H1 (cell line): ENCODE measurements around the gene LMNA. TPM values are rescaled to one million over a fixed set of nuclear protein-coding genes. Genes with fewer than 3 reads are reported as not detected.

ENCODE experiments used
- ASH2L ChIP-seq: fragments of 200-600, 300-600 bp; sonication (generic); IDR thresholded peaks from one replicate; pipeline ENCODE4 v1.7.1; 2017; ENCODE audit warnings: low read length
- EZH2 ChIP-seq: fragments of 200-600 bp; sonication (generic); IDR thresholded peaks from 2 replicates; pipeline ENCODE4 v1.7.1; 2012; ENCODE audit warnings: low read depth, mild to moderate bottlenecking, moderate library complexity, low read length, inconsistent platforms; ENCODE audit not compliant: severe bottlenecking
- HDAC6 ChIP-seq: IDR thresholded peaks from one replicate; pipeline ENCODE4 v1.7.1; 2012; ENCODE audit warnings: low read depth, mild to moderate bottlenecking, inconsistent platforms, low read length, moderate library complexity
- RAD21 ChIP-seq, 2 experiments: IDR thresholded peaks in 1 of 2; conservative IDR thresholded peaks in 1 of 2; 2 replicates each; pipeline ENCODE4 v1.6.1; 2011; ENCODE audit warnings: low read depth in 2 of 2, low read length in 2 of 2, improper control_type of control experiment in 1 of 2, inconsistent platforms in 1 of 2, mild to moderate bottlenecking in 1 of 2, moderate library complexity in 1 of 2
- SRF ChIP-seq: IDR thresholded peaks from 2 replicates; pipeline ENCODE4 v1.6.1; 2011; ENCODE audit warnings: mild to moderate bottlenecking, low read depth, low read length, moderate library complexity
- YY1 ChIP-seq: IDR thresholded peaks from 2 replicates; pipeline ENCODE4 v1.6.1; 2011; ENCODE audit warnings: low read depth, mild to moderate bottlenecking, low read length
- polyA plus RNA-seq, 7 experiments: library from polyadenylated mRNA; depleted of rRNA in 3 of 7; stranded (reverse) in 5 of 7; unstranded in 2 of 7; fragments of >200 nt in 5 of 7; fragments of 200-250 nt in 2 of 7; gene quantifications; 1 replicate in 5 of 7; 2 replicates in 1 of 7; 4 replicates in 1 of 7; pipeline versions ENCODE4 v1.2.1 to v1.2.3, GENCODE V29; 2011 to 2013; ENCODE audit warnings: missing spikeins in 2 of 7, mixed read lengths in 2 of 7
- total RNA-seq: library from RNA; stranded (reverse); fragmentation: NEBNext Ultra II Directional; extraction: Animal tissue kit (Norgen Biotek cat#: 25700); gene quantifications from 2 replicates; pipeline ENCODE4 v1.2.1, GENCODE V29; 2021
- TF ChIP-seq, protein P1 (sequence below): fragments of 300-600 bp; sonication (generic); IDR thresholded peaks from 2 replicates; pipeline ENCODE4 v1.7.1; 2012; ENCODE audit warnings: low read length, moderate library complexity, mild to moderate bottlenecking, inconsistent platforms; ENCODE audit not compliant: insufficient replicate concordance
- TF ChIP-seq, protein P2 (sequence below), 3 experiments: IDR thresholded peaks; 1 replicate in 2 of 3; 2 replicates in 1 of 3; pipeline versions ENCODE4 v1.5.1 to v1.6.1; 2011; ENCODE audit warnings: low read length in 3 of 3, mild to moderate bottlenecking in 3 of 3, inconsistent platforms in 2 of 3, low read depth in 1 of 3, moderate library complexity in 1 of 3; ENCODE audit not compliant: insufficient read depth in 1 of 3; ENCODE audit errors: control extremely low read depth in 1 of 3
- TF ChIP-seq, protein P3 (sequence below): IDR thresholded peaks from 2 replicates; pipeline ENCODE4 v1.6.1; 2012; ENCODE audit warnings: inconsistent platforms

LMNA gene
- total and polyA plus RNA-seq, 2 of the 8 experiments (the other 6 are each of a cell fraction or from before 2014, with no cell fraction given), result 25.8 to 46.8 TPM

DNA sequence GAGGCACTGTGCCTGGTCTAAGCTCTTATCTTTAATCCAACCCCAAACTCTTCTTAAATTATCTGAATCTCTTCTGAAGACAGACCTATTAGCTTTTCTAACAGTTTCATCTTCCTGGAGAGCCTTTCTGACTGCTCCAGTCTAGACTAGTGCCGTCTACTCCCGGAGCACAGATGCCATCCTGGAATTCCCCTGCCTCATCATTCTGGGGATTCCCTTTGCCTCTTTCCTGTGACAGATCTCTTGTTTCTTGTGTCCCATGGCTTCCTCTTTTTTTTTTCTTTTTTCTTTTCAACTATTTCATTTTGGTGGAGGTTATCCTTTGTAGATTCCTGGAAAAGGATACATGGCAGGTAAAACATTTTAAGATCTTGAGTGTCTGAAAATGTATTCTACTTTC lies 50.6 kb downstream of the LMNA start (continued):
- TF ChIP-seq, protein P1, sequence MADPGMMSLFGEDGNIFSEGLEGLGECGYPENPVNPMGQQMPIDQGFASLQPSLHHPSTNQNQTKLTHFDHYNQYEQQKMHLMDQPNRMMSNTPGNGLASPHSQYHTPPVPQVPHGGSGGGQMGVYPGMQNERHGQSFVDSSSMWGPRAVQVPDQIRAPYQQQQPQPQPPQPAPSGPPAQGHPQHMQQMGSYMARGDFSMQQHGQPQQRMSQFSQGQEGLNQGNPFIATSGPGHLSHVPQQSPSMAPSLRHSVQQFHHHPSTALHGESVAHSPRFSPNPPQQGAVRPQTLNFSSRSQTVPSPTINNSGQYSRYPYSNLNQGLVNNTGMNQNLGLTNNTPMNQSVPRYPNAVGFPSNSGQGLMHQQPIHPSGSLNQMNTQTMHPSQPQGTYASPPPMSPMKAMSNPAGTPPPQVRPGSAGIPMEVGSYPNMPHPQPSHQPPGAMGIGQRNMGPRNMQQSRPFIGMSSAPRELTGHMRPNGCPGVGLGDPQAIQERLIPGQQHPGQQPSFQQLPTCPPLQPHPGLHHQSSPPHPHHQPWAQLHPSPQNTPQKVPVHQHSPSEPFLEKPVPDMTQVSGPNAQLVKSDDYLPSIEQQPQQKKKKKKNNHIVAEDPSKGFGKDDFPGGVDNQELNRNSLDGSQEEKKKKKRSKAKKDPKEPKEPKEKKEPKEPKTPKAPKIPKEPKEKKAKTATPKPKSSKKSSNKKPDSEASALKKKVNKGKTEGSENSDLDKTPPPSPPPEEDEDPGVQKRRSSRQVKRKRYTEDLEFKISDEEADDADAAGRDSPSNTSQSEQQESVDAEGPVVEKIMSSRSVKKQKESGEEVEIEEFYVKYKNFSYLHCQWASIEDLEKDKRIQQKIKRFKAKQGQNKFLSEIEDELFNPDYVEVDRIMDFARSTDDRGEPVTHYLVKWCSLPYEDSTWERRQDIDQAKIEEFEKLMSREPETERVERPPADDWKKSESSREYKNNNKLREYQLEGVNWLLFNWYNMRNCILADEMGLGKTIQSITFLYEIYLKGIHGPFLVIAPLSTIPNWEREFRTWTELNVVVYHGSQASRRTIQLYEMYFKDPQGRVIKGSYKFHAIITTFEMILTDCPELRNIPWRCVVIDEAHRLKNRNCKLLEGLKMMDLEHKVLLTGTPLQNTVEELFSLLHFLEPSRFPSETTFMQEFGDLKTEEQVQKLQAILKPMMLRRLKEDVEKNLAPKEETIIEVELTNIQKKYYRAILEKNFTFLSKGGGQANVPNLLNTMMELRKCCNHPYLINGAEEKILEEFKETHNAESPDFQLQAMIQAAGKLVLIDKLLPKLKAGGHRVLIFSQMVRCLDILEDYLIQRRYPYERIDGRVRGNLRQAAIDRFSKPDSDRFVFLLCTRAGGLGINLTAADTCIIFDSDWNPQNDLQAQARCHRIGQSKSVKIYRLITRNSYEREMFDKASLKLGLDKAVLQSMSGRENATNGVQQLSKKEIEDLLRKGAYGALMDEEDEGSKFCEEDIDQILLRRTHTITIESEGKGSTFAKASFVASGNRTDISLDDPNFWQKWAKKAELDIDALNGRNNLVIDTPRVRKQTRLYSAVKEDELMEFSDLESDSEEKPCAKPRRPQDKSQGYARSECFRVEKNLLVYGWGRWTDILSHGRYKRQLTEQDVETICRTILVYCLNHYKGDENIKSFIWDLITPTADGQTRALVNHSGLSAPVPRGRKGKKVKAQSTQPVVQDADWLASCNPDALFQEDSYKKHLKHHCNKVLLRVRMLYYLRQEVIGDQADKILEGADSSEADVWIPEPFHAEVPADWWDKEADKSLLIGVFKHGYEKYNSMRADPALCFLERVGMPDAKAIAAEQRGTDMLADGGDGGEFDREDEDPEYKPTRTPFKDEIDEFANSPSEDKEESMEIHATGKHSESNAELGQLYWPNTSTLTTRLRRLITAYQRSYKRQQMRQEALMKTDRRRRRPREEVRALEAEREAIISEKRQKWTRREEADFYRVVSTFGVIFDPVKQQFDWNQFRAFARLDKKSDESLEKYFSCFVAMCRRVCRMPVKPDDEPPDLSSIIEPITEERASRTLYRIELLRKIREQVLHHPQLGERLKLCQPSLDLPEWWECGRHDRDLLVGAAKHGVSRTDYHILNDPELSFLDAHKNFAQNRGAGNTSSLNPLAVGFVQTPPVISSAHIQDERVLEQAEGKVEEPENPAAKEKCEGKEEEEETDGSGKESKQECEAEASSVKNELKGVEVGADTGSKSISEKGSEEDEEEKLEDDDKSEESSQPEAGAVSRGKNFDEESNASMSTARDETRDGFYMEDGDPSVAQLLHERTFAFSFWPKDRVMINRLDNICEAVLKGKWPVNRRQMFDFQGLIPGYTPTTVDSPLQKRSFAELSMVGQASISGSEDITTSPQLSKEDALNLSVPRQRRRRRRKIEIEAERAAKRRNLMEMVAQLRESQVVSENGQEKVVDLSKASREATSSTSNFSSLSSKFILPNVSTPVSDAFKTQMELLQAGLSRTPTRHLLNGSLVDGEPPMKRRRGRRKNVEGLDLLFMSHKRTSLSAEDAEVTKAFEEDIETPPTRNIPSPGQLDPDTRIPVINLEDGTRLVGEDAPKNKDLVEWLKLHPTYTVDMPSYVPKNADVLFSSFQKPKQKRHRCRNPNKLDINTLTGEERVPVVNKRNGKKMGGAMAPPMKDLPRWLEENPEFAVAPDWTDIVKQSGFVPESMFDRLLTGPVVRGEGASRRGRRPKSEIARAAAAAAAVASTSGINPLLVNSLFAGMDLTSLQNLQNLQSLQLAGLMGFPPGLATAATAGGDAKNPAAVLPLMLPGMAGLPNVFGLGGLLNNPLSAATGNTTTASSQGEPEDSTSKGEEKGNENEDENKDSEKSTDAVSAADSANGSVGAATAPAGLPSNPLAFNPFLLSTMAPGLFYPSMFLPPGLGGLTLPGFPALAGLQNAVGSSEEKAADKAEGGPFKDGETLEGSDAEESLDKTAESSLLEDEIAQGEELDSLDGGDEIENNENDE, result no peak
- TF ChIP-seq ASH2L (no peak), EZH2 (no peak), SRF (no peak), RAD21 (IDR thresholded peaks at IDR 0.05 in 1 of 2, conservative IDR thresholded peaks at IDR 0.05 in 1 of 2; ENCODE audit: low read depth in 2 of 2, low read length in 2 of 2) (no peak), YY1 (no peak), HDAC6 (no peak)
- TF ChIP-seq, protein P2, sequence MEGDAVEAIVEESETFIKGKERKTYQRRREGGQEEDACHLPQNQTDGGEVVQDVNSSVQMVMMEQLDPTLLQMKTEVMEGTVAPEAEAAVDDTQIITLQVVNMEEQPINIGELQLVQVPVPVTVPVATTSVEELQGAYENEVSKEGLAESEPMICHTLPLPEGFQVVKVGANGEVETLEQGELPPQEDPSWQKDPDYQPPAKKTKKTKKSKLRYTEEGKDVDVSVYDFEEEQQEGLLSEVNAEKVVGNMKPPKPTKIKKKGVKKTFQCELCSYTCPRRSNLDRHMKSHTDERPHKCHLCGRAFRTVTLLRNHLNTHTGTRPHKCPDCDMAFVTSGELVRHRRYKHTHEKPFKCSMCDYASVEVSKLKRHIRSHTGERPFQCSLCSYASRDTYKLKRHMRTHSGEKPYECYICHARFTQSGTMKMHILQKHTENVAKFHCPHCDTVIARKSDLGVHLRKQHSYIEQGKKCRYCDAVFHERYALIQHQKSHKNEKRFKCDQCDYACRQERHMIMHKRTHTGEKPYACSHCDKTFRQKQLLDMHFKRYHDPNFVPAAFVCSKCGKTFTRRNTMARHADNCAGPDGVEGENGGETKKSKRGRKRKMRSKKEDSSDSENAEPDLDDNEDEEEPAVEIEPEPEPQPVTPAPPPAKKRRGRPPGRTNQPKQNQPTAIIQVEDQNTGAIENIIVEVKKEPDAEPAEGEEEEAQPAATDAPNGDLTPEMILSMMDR (IDR thresholded peaks at IDR 0.05; ENCODE audit: control extremely low read depth in 1 of 3, insufficient read depth in 1 of 3, low read depth in 1 of 3, low read length in 3 of 3), result no peak
- TF ChIP-seq, protein P3, sequence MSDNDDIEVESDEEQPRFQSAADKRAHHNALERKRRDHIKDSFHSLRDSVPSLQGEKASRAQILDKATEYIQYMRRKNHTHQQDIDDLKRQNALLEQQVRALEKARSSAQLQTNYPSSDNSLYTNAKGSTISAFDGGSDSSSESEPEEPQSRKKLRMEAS, result no peak
